Activated T-helper 1 cell treated with anti-CD3 and anti-CD28 coated beads, Interleukin-2, amount 50 U/mL, for 16 hours (primary cell): ENCODE measurements around the gene ABHD14A.

ENCODE experiments used
- DNase-seq, 2 donors: peaks; one replicate each; pipeline ENCODE4 v3.0.0-alpha.2; 2020; ENCODE audit warnings: low read depth in 1 of 2, low spot score in 1 of 2

ABHD14A gene

GRCh38 chr3:51955893-51956770 lies 18.7 kb upstream of the ABHD14A start:
- DNase-seq = no peak

- no peak for DNase-seq
Measured at GRCh38 chr3:51957520-51958205, 17.2 kb upstream of the ABHD14A start.

- DNase-seq = no peak
Measured at GRCh38 chr3:51958603-51959521, 16.0 kb upstream of the ABHD14A start.

GRCh38 chr3:51959651-51960050 lies 15.2 kb upstream of the ABHD14A start:
- DNase-seq = no peak

GRCh38 chr3:51960386-51960785 lies 14.5 kb upstream of the ABHD14A start:
- DNase-seq = no peak

GRCh38 chr3:51961011-51961410 lies 13.9 kb upstream of the ABHD14A start:
- DNase-seq = no peak

GRCh38 chr3:51961602-51962569 lies 13.0 kb upstream of the ABHD14A start:
- DNase-seq = no peak

GRCh38 chr3:51962854-51963530 lies 11.9 kb upstream of the ABHD14A start:
- no peak for DNase-seq

- no peak for DNase-seq
Measured at GRCh38 chr3:51963951-51964451, 10.9 kb upstream of the ABHD14A start.

GRCh38 chr3:51964521-51964920 lies 10.3 kb upstream of the ABHD14A start:
- no peak for DNase-seq

- no peak for DNase-seq
Measured at GRCh38 chr3:51966016-51966415, 8.8 kb upstream of the ABHD14A start.

- no peak for DNase-seq
Measured at GRCh38 chr3:51966486-51966885, 8.4 kb upstream of the ABHD14A start.

- no peak for DNase-seq
Measured at GRCh38 chr3:51966922-51967383, 7.9 kb upstream of the ABHD14A start.

- DNase-seq = no peak
Measured at GRCh38 chr3:51967384-51968169, 7.3 kb upstream of the ABHD14A start, which contains the start of gene PCBP4. Gene PCBP4 (minus strand): TSS chr3:51967454. CDS start chr3:51961240, 6,214 bp downstream.

- DNase-seq = no peak
Measured at GRCh38 chr3:51968170-51968775, 6.6 kb upstream of the ABHD14A start.

GRCh38 chr3:51968883-51969678 lies 5.8 kb upstream of the ABHD14A start:
- DNase-seq = no peak

GRCh38 chr3:51969841-51970240 lies 5.0 kb upstream of the ABHD14A start:
- no peak for DNase-seq
